NB4 (cell line): Measurements from ENCODE around the gene PGAM5.
"Not testable (repeated sequence)": the region's sequence is repeated elsewhere in the genome, so short reads cannot be mapped to it uniquely, and the experiment has no call there.

Experiments used
- DNase-seq: peaks from one replicate; pipeline ENCODE4 v3.0.0; 2010; ENCODE audit warnings: low read depth
- H3K4me3 ChIP-seq: one replicate; pipeline ENCODE4 v1.5.1; 2011; ENCODE audit warnings: mild to moderate bottlenecking, low read depth, low read length, moderate library complexity
- CTCF ChIP-seq: IDR thresholded peaks from one replicate; pipeline ENCODE4 v1.5.1; 2012; ENCODE audit warnings: low read depth, low read length
- MAX ChIP-seq: IDR thresholded peaks from 2 replicates; pipeline ENCODE4 v1.6.1; 2011; ENCODE audit warnings: low read depth, low read length
- MYC ChIP-seq: IDR thresholded peaks from 2 replicates; pipeline ENCODE4 v1.6.1; 2011; ENCODE audit warnings: low read depth, low read length
- POLR2A ChIP-seq: IDR thresholded peaks from 2 replicates; pipeline ENCODE4 v1.6.1; 2011; ENCODE audit warnings: mild to moderate bottlenecking; ENCODE audit not compliant: insufficient read length; ENCODE audit errors: extremely low read depth

The PGAM5 gene

GRCh38 chr12:132685400-132685799, 25.2 kb upstream of the PGAM5 start:
- H3K4me3 ChIP-seq, result peak overlapping the region; percentile 75
- peak; percentile 31 for DNase-seq
- TF ChIP-seq POLR2A, result no peak
- TF ChIP-seq CTCF, result no peak
- no peak for TF ChIP-seq MYC
- TF ChIP-seq MAX, result no peak

GRCh38 chr12:132686825-132687210, 23.8 kb upstream of the PGAM5 start:
- peak; percentile 67 for DNase-seq
- peak overlapping the region; percentile 75 for H3K4me3 ChIP-seq
- TF ChIP-seq POLR2A (no peak), MAX (no peak), CTCF (no peak), MYC (no peak)

GRCh38 chr12:132687211-132688164, 23.2 kb upstream of the PGAM5 start, which contains the start of the genes POLE and PXMP2:
POLE (minus strand) TSS chr12:132687342; CDS start chr12:132687315, 27 bp downstream.
PXMP2 (plus strand) TSS chr12:132687587; CDS start chr12:132687671, 84 bp downstream.
- peak; percentile 99 for DNase-seq

GRCh38 chr12:132689227-132689626, 21.4 kb upstream of the PGAM5 start:
- DNase-seq, result no peak
- TF ChIP-seq CTCF, result no peak
- TF ChIP-seq MAX, result no peak
- no peak for TF ChIP-seq POLR2A
- no peak for TF ChIP-seq MYC
- no peak overlapping the region for H3K4me3 ChIP-seq

More at GRCh38 chr12:132687211-132688164, 23.2 kb upstream of the PGAM5 start, which contains the start of the genes POLE and PXMP2:
- TF ChIP-seq MAX (peak; percentile 54), CTCF (no peak), MYC (peak; percentile 45), POLR2A (peak; percentile 87)
- H3K4me3 ChIP-seq, result peak within 1 kb of the TSS; percentile 75

GRCh38 chr12:132690112-132690511, 20.5 kb upstream of the PGAM5 start:
- H3K4me3 ChIP-seq, result no peak overlapping the region
- DNase-seq, result no peak
- TF ChIP-seq CTCF (no peak), POLR2A (no peak), MYC (no peak), MAX (no peak)

- H3K4me3 ChIP-seq, result not testable (repeated sequence)
These were observed 18.6 kb upstream of the PGAM5 start for GRCh38 chr12:132692030-132692429.

GRCh38 chr12:132694888-132695287, 15.8 kb upstream of the PGAM5 start:
- not testable (repeated sequence) for DNase-seq, H3K4me3 ChIP-seq

More at GRCh38 chr12:132692030-132692429, 18.6 kb upstream of the PGAM5 start:
- not testable (repeated sequence) for DNase-seq
